Limb (tissue), 2 donors: Measurements from ENCODE around the gene CTSZ.
"Not testable (repeated sequence)": the region's sequence is repeated elsewhere in the genome, so short reads cannot be mapped to it uniquely, and the experiment has no call there.

Experiments
- DNase-seq, 2 donors: peaks; one replicate each; pipeline ENCODE4 v3.0.0-alpha.2; 2016; ENCODE audit errors: extremely low spot score in 2 of 2

Gene CTSZ

DNA sequence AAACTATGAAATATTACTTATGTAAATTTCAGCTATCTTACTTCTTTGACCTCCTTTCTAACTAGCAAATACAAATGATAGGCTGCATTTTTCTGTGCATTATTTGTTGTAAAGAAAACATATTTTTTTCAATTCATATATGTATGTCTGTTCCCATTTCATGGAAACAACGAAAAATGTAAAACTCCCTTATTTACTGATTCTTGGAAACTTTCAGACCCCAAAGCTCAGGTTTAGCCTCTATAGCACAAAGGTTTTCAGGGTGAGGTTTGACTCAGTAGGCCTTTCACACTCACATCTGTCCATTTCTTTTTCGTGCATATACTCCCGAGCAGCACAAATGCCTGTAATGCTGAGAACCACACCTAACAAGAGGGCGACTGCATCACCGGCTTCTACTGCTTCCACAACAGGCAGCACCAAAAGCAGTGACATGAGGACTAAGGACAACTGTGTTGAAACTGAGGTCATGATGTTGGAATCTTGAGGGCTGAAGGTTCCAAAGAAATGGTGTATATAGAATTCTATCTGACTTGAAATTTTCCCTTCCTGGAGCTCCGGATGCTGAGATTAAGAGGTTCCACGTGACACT is 59.2 kb downstream of the CTSZ start:
- not testable (repeated sequence) for DNase-seq

DNA sequence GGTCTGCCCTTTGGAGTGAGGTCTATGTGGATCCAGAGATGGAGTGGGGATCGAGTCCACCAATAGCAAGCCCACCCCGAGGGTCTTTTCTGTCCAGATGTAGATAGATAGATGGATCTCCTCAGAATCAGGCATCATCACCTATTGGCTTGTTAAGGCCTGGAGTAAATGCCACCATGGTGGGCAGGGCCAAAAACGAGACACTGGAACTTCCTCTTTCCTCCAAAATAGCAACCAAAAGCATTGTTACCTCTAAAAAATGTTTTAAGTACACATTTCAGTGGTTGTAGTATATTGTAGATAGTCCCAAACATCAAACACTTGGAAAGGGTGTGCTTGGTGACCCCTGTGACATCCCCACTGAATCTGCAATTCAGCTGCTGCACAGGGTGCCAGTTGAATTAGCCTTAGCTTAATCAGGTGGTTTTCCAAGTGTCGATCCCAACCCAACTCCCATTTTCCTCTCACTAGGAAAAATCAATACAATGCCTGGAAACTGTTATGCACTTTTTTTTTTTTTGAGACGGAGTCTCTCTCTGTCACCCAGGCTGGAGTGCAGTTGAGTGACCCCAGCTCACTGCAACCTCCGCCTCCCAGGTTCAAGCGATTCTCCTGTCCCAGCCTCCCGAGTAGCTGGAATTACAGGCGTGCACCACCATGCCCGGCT is 61.0 kb downstream of the CTSZ start:
- no peak for DNase-seq
